Measurements from ENCODE around the gene IL25. TPM values are rescaled to one million over a fixed set of nuclear protein-coding genes. Genes with fewer than 3 reads are reported as not detected.

The IL25 gene
- total RNA-seq, 1 experiment from 2014 or later, result not detected

GRCh38 chr14:23373041-23373440 lies 432 bp downstream of the IL25 start:
- H3K4me1 ChIP-seq (replicated peaks; ENCODE audit: insufficient read depth), result no peaks in the 10 kb centered on the region
- ChIA-PET CTCF (no interaction called here), POLR2A (ENCODE audit: unreplicated experiment) (no interaction called here)
- peaks cover 48% of the 10 kb centered on the region for H3K27me3 ChIP-seq (ENCODE audit: insufficient read depth, low read depth)
- no peak overlapping the region for H3K27ac ChIP-seq
- H3K4me3 ChIP-seq, result no peak overlapping the region
- H2AFZ ChIP-seq, result no peak overlapping the region
- no peaks in the 10 kb centered on the region for H3F3A ChIP-seq (ENCODE audit: insufficient read depth, low read depth)
- H3K4me2 ChIP-seq, result no peak overlapping the region
- H4K20me1 ChIP-seq (ENCODE audit: insufficient read depth), result no peaks in the 10 kb centered on the region
- no TSS peak for BruUV-seq (replicated peaks)
- intact Hi-C loops (cut with micrococcal nuclease; ENCODE audit: unreplicated experiment), result no loop called here
- no peaks in the 10 kb centered on the region for H3K36me3 ChIP-seq (ENCODE audit: low read depth)
- H3K9me3 ChIP-seq (ENCODE audit: insufficient read depth, low read depth), result no peaks in the 10 kb centered on the region
- no peaks in the 10 kb centered on the region for H3K79me2 ChIP-seq (ENCODE audit: low read depth)
- no peak for DNase-seq
- TF ChIP-seq CTCF (conservative IDR thresholded peaks at IDR 0.05) (no peak), EZH2 (IDR thresholded peaks at IDR 0.05; ENCODE audit: low read depth) (no peak)
- no peaks in the 10 kb centered on the region for H3K9me2 ChIP-seq (ENCODE audit: insufficient read depth)

- H3K79me2 ChIP-seq (ENCODE audit: low read depth), result no peaks in the 10 kb centered on the region
- no peaks in the 10 kb centered on the region for H3K36me3 ChIP-seq (ENCODE audit: low read depth)
- H4K20me1 ChIP-seq (ENCODE audit: insufficient read depth), result no peaks in the 10 kb centered on the region
- DNase-seq, result no peak
- no peaks in the 10 kb centered on the region for H3K9me2 ChIP-seq (ENCODE audit: insufficient read depth)
- H3F3A ChIP-seq (ENCODE audit: insufficient read depth, low read depth), result no peaks in the 10 kb centered on the region
- TF ChIP-seq CTCF (conservative IDR thresholded peaks at IDR 0.05) (no peak), EZH2 (IDR thresholded peaks at IDR 0.05; ENCODE audit: low read depth) (no peak)
- no peak overlapping the region for H3K4me3 ChIP-seq
- POLR2A ChIA-PET (ENCODE audit: unreplicated experiment), result no interaction called here
- peaks cover 63% of the 10 kb centered on the region for H3K27me3 ChIP-seq (ENCODE audit: insufficient read depth, low read depth)
- no peak overlapping the region for H3K27ac ChIP-seq
- intact Hi-C loops (cut with micrococcal nuclease; ENCODE audit: unreplicated experiment), result no loop called here
- H3K9me3 ChIP-seq (ENCODE audit: insufficient read depth, low read depth), result no peaks in the 10 kb centered on the region
- H3K4me1 ChIP-seq (replicated peaks; ENCODE audit: insufficient read depth), result no peaks in the 10 kb centered on the region
- no peak overlapping the region for H2AFZ ChIP-seq
- no peak overlapping the region for H3K4me2 ChIP-seq
- no TSS peak for BruUV-seq (replicated peaks)
- CTCF ChIA-PET, result interaction anchor here (0.6 kb wide), 1 partner anchor 75 kb away, joined by 6 read pairs; no protein-coding TSS in a partner anchor
These were observed 3.1 kb downstream of the IL25 start for GRCh38 chr14:23375527-23376251.

GRCh38 chr14:23376482-23377197 lies 4.0 kb downstream of the IL25 start, which contains the start of gene CMTM5:
Gene CMTM5, plus strand, starts transcription at chr14:23377046. Its CDS starts 206 bp downstream, at chr14:23377252.
- H3K27me3 ChIP-seq (ENCODE audit: insufficient read depth, low read depth), result peaks cover 62% of the 10 kb centered on the region
- ChIA-PET POLR2A (ENCODE audit: unreplicated experiment) (no interaction called here), CTCF (no interaction called here)
- BruUV-seq (replicated peaks), result no TSS peak
- no peaks in the 10 kb centered on the region for H3F3A ChIP-seq (ENCODE audit: insufficient read depth, low read depth)
- H3K79me2 ChIP-seq (ENCODE audit: low read depth), result no peaks in the 10 kb centered on the region
- DNase-seq, result no peak
- no peaks in the 10 kb centered on the region for H3K36me3 ChIP-seq (ENCODE audit: low read depth)
- H3K4me2 ChIP-seq, result no peak within 1 kb of the TSS
- no peak within 1 kb of the TSS for H3K27ac ChIP-seq
- no peaks in the 10 kb centered on the region for H3K9me3 ChIP-seq (ENCODE audit: insufficient read depth, low read depth)
- H4K20me1 ChIP-seq (ENCODE audit: insufficient read depth), result no peaks in the 10 kb centered on the region
- intact Hi-C loops (cut with micrococcal nuclease; ENCODE audit: unreplicated experiment), result no loop called here
- no peak within 1 kb of the TSS for H2AFZ ChIP-seq
- no peaks in the 10 kb centered on the region for H3K4me1 ChIP-seq (replicated peaks; ENCODE audit: insufficient read depth)
- TF ChIP-seq CTCF (conservative IDR thresholded peaks at IDR 0.05) (no peak), EZH2 (IDR thresholded peaks at IDR 0.05; ENCODE audit: low read depth) (no peak)
- no peaks in the 10 kb centered on the region for H3K9me2 ChIP-seq (ENCODE audit: insufficient read depth)
- no peak within 1 kb of the TSS for H3K4me3 ChIP-seq
